GM21786 (cell line): ENCODE measurements around the gene NINJ2.
A peak's percentile ranks its signal among the peaks of the same experiment; 100 is the strongest.

Experiments used
- ATAC-seq: cut with Tn5 transposase; IDR thresholded peaks from one replicate; pipeline ENCODE4 v1.9.1; 2021; ENCODE audit not compliant: unreplicated experiment

The NINJ2 gene

DNA sequence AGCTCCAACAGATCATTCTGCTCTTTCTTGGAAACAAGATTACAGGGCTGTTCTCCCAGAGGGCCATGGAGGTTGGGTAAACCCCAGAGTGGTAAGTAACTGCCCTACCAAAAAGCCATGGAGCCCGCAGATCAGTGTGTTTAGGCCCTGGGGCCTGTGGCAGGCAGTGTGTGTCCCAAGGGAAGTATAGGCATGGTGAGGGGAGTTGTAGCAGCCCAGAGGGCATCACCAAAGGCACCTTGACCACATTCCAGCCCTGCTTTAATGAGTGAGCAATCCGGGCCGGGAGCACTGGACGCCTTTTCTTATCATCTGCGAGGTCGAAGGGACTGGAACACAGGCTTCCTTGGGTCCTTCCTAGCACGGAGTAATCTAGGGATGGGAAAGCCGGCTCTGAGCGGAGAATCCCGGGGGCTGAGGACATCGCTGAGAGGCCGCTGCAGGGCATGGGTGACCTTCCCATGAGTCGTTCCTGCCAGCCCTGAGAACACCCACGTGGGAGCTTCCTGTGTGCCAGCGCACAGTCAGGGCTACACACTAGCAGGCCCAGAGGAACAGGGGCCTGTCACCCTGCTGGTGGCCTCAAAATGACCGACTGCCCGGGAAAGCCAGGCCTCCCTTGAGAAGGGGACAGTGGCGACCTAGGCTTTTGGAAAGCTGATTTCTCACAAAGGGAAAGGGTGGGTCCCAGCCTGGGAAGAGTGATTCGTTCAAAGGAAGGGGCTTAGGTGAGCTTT, 91.3 kb downstream of the NINJ2 start:
- ATAC-seq = no peak

DNA sequence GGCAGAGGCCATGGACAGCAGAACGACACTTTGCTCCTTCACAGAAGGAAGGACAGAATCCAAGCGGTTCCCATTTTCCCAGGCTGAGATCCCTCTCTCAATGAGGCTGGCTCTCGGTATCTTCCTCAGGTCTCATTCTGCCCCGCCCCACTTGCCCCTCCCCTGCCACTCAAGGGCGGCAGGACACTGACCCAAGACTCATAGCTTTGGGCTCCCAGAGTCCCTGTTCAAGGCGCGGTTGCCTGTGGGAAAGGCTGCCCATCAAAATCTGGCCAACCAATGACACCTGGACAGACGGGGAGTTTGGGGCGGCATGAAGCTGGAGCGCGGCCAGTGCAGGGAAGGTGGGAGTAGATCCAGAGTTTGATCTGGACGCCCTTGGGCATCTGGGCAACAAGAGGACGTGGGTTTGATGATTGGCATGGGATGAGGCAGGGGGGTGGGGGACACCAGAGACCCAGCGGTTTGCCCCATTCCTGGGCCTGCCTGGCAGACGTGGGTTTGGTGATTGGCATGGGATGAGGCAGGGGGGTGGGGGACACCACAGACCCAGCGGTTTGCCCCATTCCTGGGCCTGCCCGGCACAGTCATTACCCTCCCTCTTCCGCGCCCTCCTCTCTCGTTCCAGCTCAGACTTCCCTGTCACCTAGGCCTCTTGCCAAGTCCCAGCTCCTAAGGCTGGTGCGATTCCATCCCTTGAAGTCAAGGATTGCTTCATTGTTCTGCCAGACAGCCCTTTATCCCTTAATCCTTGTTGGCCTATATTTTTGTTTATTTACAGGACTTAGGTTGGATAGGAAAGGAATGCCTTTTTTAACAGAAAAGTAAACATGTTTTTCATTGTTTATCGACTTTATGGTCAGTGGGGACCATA, 92.1 kb downstream of the NINJ2 start:
- ATAC-seq = no peak

DNA sequence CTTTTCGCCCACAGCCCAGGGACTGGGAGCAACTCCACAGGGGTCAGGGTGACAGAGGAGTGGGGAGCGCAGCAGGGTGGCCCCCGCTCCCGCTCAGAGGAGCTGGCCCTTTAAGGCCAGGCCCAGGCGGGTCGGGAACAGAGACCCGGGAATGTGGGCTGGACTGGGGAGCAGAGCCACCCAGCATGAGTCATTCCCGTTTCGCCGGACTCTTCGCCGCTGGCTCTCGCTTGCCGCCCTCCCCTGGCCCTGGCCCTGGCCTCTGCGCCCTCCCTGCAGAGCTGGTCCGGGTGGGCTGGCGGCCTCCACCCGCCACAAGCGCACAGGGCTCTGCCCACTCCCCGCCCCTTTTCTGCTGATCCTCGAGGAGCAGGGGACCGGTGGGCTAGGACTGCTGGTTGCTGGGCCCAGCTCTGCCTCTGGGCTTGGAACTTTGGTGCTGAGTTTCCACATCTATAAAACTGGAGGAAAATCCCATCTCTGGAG, 92.8 kb downstream of the NINJ2 start:
- no peak for ATAC-seq

DNA sequence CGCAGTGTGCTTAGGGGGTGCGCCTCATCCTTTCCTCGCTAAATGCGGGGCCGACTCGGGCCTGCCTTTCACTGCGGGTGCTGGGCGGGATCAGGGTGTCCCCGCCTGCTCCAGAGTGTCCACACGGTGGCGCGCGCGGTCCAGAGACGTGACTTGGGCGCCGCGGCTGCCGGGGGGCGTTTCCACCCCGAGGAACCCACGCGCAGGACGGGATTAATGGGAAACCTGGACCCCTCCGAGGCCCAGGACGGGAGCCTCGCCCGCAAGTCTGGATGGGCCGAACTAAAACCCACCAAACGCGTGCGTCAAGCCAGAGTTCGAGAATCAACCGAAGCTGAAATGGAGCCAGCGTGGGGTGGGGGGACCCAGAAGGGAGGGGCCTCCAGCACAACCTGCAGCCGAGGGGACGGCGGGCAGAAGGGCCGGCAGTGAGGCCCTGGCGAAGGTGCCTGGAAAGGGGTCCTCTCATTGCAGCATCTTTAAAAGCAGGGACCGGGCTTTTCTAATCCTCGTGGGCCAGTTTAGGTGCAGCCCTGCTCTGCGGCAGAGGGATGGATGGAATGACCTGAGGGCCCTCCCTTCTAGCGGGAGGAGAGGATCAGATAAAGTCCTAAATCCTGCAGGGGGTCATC, 93.3 kb downstream of the NINJ2 start:
- peak; percentile 55 for ATAC-seq

DNA sequence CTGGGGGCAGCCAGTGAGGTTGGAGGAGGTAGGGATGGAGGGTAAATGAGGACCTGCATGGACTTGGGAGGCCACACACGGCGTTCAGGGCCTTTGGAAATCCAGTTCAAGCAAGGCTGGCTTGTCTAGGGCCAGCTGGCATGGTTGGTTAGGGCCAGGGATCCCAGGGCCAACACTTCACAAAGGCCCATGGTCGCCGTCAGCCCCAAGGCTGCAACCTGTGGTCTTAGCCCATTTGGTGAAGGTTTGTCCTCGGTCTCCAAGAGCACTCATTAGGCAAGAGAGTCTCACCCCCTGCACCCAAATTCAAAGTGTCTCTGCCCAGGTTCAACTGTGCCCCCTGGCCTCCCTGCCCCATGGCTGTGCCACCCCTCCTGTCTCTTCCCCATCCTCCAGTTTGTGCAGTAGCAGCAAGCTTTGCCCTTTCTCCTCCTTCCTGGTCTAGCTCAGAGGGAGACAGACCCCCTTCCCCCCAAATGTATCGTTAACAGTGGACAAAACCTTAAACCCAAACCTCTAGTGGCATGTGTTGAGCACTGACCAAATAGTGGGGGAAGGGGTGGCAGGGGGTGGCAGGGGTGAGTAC, 94.1 kb downstream of the NINJ2 start:
- no peak for ATAC-seq

DNA sequence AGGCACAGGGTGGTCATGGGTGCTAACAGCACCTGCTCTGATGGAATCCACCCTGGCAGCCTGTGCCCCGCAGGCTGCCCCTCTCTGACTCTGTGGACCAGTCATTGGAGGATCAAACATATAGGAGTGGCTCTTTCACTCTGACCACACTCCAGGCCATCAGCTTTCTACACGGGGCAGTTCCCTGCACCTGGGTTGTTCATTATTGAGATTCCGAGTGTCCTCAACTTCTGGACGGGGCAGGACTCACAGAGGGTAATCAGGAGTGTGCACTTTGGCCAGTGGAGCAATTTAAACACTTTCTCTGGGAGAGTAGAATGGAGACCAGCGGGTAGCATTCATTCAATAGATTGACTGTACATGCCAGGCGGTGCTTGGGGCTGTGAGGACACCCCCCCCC, 94.8 kb downstream of the NINJ2 start:
- ATAC-seq = no peak

DNA sequence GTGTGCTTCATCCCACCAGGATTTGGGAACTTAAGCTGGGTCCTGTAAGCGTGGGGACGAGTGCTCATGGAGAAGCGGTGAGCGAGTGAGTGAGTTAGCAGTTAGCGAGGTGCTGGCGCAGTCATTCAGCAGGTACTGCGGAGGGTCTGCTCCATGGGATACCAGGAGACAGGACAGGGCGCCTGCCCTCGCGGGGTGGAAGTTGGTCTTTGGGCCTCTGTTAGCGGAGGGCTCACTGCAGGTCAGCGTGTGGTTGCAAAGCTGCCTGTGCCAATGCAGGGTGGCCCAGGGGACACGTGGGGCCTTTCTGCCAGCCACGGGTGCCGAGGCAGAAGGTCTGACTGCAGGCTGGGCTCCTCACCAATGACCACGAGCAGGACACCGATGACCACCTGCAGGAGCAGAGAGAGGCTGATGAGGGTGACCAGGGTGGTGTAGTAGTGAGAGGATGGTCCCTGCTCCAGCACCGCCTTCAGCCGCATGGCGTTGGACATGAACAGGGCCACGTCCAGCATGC, 97.6 kb downstream of the NINJ2 start:
- no peak for ATAC-seq

DNA sequence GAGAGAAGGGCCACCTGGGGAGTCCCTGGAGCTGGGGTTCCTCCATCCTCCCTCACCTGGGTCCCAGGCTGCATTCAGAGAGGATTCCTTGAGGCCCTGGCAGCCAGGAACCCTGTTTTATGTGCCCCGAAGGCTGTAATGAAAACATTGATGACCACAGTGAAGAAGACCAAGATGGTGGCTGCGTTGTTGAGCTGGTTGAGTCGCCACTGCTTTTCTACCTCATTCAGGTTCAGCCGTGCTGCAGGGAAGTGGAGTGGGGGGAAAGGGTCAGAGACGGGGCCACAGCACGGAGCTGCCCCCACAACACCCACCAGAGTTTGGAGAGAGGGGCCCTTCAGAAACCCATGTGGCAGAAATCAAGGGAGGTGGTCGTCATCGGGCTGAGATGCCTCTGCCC, 98.1 kb downstream of the NINJ2 start:
- no peak for ATAC-seq

DNA sequence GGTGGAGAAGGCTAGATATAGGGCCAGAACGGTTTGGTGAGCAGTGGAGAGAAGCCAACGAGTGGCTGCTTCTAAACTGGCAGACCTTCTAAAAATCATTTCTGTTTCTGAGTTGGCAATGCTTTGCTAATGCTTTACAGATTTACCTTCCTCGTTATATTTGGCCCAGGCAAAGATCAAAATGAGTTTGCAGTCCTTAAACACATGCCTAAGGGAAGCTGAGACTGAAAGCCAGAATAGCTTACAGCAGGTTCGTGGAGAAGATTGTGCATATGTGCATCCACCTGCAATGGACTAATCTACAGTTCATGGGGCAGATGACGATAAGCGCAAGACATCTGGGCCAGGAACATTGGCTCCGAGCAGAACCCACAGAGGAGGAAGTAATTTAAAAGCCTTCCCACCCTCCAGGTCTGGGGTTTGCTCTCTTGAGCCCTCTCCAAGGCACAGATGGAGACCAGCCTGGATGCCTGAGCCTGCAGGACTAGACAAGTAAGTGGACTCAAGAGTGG, 99.4 kb downstream of the NINJ2 start:
- ATAC-seq = no peak

DNA sequence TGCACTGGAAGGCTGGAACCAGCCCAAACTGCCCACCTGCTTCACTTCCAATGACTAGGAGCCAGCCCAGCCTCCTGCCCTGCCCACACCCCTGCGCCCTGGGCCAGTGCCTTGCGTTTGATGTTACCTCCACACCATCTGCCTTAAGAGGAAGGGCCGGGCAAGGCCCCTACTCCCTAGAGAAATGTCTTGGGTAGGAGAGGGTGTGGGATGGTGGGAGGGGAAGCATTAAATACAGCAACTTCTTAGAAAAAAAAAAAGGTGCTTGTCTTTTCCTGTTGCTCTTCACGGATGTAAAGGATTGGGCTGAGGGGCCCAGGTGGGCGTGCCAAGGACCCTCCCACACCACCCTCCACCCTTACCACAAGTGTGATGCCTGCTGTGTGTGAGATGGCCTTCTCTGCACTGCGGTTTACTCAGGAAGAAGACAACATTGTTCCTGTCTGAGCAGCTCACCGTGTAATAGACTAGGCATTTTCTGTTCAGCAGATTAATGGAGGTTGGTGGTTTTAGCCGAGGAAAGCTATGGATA, 99.9 kb downstream of the NINJ2 start:
- no peak for ATAC-seq

DNA sequence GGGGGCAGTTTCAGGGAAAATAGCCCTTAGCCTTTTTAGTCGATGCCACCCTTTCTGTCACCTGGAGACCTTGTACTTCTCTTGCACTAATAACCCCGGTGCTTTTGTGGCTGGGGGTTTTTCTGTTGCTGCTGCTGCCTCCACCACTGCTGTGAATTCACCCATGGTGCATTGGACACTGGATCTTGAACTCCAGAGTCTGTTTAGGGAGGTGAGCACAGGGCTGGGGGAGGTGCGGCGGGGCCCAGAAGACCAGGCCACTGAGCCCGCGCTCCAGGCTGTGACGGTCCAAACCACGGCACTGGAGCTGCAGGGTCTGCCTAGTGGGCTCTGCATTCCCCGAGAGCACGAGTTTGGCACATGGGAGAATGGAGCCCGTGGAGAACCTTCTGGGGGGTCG, 100.6 kb downstream of the NINJ2 start:
- ATAC-seq = no peak

DNA sequence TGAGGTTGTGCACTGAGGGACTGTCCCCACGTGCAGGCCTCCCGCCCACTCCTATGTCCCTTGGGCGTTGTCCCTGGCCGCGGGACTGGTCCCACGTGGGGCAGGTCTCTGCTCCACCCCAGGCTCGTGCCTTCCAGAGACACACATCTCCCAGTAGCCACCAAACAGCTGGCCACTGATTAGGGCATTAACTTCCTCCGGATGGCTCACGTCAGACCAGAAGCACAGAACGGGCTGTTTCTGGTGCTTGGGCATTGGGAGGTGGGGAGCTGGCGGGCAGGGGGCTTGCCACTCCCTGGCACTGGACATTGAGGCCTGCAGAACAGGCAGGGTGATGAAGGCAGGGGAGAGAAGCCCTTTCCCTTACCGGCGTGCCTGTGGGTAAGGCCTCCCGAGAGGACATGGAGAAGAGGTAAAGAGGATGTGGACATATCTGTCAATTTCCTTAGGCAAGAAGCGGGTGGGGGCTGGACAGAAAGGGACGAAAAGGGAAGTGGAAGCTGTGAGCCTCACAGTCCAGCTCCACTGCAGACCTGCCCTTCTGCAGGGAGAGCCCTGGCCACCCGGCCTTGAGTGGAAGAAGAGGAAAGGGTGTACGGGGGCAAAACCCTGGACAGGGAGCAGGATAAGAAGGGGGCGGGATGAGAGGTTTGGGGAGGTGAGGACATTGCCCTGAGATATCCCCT, 101.2 kb downstream of the NINJ2 start:
- ATAC-seq = no peak

DNA sequence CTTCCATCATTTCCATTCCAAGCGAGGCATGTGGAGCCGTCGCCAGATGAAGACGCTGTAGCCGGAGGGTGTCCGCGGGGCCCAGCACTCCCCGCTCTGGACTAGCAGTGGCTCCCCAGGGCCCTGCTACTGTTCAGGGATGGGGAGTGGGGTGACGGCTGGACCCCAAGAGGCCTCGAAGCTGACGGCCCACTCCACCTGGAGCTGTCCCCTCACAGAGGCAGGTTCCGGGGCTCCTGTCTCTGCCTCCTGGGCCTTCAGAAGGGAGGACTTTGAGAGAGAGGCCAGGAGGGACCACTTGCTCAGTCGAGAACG, 101.9 kb downstream of the NINJ2 start:
- ATAC-seq = no peak

DNA sequence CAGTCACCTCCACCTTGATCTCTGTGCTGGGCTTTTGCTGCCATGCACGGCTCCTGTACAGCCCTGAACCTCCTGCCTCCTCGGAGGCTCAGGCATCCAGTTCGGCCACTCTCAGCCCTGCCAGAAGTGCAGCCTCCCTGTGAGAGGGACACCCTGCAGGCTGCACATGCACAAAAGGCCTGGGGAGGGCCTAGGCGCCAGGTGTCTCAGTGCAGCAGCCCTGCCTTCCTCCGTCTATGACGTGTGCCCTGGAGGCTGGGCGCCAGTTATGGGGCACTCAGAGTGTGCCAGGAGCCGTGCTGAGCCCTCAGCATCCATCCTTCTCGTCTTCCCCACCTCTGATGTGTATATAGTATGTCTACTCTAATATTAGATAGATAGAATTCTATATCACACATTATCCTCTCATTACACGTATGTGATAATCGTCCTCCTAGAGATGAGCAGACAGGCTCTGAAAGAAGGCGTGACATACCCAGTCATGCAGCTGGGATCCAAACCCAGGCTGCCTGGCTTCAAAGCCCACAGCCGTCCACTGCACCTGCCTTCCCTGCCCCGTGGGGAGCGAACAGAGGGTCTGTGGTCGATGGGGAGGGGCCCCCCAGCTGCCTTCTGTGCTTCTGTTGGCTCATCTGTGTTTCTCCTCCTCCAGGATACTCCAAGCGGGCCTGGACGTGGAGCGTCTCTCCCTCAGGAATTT, 102.4 kb downstream of the NINJ2 start:
- ATAC-seq = no peak

DNA sequence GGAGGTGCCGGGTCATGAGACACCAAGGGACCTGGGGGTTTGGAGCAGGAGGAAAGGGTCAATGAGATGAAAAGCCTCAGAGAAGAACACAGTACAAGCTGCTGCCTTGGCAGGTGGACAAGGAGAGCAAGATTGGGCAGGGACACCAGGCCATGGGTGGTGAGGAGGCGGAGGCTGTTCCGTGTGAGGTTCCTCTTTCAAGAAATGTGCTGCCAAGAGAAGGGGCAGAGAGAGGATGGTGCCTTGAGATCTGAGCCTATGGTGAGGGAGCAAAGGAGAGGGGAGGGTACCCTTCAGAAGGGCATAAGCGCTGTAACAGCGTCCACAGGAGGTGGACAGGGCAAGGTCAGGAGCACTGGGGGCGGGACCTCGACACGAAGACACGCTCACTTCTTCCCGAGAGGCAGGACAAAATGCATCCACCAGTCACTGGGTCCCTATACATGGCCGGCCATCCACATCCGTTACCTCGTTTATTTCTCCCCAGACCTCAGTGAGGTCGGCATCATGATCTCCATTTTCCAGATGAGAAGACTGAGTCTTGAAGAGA, 103.3 kb downstream of the NINJ2 start:
- no peak for ATAC-seq

DNA sequence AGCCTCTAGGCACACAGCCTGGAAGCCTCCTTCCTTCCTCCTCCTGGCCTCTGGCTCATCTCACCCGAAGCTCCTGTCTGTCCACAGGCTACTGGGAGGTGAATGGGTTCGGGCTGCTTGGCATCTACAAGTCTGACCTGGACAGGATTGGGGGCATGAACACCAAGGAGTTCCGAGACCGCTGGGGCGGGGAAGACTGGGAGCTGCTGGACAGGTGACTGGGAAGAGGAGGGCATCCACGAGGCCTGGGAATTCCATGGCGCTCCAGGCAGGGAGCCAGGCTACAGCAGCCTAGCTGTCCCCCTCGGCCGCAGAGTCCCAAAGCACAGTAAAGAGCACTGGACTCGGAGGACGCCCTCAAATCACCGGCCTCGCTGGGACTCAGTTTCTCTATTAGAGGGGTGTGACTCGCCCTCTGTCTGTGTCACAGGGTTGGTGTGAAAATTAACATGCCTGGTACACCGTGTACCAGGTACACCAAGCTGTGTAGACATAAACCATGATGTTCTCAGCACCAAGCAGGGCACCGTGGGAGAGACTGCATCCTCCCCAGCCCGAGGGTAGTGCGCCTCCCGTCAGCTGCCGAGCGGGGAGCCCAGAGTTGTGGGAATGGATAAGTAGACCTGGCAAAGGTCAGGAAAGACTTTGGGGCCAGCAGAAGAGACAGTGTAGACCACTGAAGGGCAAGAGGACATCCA, 103.9 kb downstream of the NINJ2 start:
- no peak for ATAC-seq

DNA sequence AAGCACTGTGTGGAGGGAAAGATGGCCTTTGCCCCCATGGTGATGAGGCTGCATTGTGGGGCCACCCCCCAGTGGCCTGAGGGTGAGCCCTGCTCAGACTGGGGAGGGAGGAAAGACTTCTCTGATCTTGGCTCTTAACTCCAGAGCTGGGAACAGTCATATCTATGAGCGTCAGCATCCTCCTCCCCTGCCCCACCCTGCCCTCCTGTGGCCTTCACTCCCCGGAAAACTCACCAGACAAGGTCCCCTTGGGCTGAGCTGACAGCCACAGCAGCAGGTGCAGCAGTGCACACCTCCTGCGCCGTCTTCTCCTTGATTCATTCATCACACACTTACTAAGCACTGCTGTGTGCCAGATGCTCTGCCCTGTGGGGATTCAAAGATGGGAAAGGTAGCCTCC, 104.7 kb downstream of the NINJ2 start:
- no peak for ATAC-seq

DNA sequence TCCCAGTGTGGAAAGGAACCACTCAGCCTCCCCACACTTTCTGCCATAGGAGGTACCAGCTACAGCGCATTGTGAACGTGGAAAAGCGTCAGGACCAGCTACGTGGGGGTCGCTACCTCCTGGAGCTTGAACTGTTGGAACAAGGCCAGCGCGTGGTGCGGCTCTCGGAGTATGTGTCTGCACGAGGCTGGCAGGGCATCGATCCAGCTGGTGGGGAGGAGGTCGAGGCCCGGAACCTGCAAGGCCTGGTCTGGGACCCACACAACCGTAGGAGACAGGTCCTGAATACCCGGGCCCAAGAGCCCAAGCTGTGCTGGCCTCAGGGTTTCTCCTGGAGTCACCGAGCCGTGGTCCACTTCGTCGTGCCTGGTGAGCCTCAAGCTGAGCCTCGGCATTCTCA, 106.7 kb downstream of the NINJ2 start:
- ATAC-seq = no peak

DNA sequence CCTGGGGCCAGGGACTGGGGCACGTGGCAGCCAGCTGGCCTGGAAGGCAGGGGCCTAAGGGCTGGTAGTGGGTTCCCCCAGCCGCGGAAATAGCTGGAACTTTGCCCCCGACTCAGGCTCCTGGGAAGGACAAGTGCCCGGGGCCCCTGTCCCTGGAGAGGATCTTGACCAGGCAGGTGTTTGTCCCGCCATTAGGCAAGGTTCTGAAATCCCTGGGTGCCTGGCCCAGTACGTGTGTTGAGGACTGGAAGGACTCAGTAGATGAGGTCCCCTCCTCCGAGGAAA, 109.3 kb downstream of the NINJ2 start:
- ATAC-seq = no peak
